Activated CD8-positive, alpha-beta memory T cell treated with anti-CD3 and anti-CD28 coated beads for 1 hour (primary cell): ENCODE measurements around the gene P3H4.
"Not testable (repeated sequence)": the region's sequence is repeated elsewhere in the genome, so short reads cannot be mapped to it uniquely, and the experiment has no call there.

Experiments
- DNase-seq, 2 donors: peaks; one replicate each; pipeline ENCODE4 v3.0.0-alpha.2; 2020; ENCODE audit warnings: low read depth in 1 of 2; ENCODE audit errors: extremely low read depth in 1 of 2

P3H4 gene, protein sequence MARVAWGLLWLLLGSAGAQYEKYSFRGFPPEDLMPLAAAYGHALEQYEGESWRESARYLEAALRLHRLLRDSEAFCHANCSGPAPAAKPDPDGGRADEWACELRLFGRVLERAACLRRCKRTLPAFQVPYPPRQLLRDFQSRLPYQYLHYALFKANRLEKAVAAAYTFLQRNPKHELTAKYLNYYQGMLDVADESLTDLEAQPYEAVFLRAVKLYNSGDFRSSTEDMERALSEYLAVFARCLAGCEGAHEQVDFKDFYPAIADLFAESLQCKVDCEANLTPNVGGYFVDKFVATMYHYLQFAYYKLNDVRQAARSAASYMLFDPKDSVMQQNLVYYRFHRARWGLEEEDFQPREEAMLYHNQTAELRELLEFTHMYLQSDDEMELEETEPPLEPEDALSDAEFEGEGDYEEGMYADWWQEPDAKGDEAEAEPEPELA

DNA sequence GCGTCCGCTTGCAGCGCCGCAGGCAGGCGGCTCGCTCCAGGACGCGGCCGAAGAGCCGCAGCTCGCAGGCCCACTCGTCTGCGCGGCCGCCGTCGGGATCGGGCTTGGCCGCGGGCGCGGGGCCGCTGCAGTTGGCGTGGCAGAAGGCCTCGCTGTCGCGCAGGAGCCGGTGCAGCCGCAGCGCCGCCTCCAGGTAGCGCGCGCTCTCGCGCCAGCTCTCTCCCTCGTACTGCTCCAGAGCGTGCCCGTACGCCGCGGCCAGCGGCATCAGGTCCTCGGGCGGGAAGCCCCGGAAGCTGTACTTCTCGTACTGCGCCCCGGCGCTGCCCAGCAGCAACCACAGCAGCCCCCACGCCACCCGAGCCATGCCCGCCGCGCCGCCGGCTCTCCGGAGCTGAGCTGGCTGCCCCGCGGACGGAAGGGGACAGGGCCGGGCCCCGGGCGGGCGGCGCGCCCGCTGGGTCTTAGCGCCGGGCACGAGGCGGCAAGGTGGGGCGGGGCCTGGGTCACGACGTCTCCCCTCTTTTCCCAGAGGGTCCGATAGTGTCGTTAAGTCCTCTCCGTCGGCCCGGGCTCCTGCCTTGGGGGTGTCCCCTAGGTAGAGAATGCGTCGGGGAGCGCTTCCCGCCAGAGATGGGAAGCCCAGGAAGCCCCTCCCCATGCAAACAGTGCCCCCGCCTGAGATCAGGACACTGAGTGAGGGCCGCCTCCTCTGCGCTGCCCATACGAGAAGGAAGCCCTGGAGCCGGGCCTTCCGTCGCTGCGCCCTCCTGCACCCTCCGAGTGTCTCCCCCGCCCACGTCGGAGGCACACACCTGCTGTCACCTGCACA lies at the start of gene P3H4:
TSS of gene P3H4 (minus strand) at position 401 of the 832 bp plus-strand sequence. CDS start at position 367, 34 bp downstream.
- DNase-seq: peak in 1 of 2 donors; percentile 64

DNA sequence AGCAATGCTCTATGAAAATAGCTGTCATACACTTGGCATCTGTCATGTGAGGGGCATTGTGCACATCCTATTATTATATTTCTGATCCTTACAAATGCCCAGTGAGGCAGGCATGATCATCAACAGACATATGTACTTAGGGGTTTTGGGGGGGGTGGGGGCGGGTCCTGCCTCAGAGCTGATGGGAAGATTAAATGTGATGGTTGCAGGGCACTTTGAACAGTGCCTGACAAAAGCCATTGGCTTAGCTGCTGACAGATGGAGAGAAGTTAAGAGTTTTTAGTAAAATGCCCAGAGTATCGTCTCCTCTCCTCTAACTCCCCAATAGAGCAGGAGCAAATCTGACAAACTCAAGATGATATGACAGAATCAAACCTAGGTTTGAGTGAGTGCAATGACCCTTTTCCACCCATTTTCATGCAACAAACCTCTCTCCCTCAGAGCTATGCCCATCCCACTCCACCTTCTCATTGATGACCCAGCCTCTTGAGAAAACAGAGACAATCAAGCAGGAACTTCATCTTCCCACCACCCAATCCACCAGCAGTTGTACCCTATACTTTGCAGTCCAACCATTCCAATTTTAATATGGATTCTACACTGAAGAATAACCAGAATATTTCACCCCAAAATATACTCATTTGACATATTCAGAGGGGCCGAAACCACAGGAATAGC lies 48.6 kb upstream of the P3H4 start:
- DNase-seq: no peak

DNA sequence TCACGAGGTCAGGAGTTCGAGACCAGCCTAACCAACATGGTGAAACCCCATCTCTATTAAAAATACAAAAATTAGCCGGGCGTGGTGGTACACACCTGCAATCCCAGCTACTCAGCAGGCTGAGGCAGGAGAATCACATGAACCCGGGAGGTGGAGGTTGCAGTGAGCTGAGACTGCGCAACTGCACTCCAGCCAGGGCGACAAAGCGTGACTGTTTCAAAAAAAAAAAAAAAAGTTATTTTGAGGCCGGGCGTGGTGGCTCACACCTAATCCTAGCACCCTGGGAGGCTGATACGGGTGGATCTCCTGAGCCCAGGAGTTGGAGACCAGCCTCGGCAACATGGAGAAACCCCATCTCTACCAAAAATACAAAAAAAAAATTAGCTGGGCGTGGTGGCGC lies 39.6 kb upstream of the P3H4 start:
- not testable (repeated sequence) for DNase-seq

DNA sequence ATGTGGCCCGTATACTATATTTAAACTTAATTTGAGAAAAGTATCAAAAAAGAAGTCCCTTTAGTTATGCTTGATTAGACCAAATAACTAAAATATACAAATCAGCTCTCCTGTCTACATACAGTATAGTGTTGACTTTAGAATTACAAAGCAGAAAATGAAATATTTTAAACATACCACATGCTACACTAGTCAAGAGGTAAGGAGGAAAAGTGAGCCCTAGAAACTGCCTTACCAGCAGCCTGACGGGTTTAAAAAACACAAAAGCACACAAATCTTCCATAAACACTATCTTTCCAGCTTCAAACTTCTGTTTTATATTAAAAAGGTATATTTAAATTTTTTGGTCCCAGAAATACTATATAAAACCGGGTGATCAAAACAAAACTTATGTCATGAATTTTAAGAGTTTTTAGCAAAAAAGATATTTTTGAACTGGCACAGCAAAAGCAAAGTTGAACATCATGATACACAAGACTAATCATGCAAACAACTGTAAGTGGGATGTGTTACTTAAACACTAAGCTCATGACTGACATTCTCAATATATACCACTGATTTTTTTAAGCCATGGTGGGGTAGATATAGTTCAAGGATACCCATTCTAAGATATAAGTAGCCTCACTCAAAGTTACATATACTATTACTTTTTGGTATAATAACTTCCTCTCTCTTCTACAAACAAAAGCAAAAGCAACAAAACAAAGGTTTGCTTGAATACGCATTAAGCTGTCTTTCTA lies 37.7 kb upstream of the P3H4 start:
- DNase-seq: no peak

DNA sequence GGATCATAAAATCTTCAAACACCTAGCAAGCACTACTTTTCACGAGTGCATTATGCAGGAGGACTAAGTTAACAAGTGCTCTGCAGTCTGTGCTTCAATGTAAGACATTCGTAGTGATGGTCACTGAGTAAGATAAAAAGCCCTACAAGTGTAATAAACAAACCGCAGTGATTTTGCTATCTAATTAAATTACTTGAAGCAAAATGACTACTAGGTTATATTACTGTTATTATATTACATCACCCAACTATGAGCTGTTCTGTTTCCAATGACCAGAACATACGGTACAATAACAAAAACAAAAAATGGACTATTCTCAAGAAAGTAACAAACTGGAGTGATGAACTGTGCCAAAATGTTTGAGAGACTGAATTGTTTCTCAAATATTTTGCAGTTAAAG lies 37.0 kb upstream of the P3H4 start:
- DNase-seq: no peak

DNA sequence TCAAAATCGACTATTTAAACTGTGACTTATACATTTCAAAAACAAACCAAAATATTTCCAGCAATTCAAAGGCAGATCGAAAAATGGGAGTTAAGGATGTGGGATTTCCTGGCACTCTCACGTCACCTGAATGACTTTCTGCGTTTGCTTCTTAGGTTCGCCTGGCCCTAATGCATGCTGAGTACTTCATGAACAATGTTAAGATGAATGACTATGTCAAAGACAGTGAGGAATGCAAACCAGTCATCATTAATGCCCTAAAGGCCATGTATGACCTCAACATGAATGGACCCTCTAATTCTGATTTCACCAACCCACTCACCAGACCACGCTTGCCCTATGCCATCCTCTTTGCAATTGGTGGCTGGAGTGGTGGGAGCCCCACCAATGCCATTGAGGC lies 33.2 kb upstream of the P3H4 start:
- no peak for DNase-seq

DNA sequence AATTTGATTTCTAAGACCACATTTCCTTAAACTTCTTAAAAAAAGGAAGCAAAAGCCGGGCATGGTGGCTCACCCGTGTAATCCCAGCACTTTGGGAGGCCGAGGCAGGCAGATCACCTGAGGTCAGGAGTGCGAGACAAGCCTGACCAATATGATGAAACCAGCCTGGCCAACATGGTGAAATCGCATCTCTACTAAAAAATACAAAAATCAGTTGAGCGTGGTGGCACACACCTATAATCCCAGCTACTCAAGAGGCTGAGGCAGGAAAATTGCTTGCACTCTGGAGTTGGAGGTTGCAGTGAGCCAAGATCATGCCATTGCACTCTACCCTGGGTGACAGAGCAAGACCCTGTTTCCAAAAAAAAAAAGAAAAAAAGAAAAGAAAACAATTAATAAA lies 29.0 kb upstream of the P3H4 start:
- DNase-seq: not testable (repeated sequence)

DNA sequence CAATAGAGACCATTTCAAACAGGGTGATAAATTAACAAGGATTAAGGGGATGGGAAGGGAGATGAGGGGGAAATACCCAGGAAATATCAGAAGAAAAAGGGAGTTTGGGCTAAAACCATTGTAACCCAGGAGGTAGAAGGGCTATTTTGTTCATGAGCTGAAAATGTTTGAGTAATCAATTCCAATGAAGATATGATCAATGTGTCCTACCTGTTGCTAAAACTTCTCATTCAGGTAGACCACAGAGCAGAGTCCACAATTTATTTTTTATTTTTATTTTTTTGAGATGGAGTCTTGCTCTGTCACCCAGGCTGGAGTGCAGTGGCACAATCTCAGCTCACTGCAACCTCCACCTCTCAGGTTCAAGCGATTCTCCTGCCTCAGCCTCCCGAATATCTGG lies 27.7 kb upstream of the P3H4 start:
- not testable (repeated sequence) for DNase-seq

DNA sequence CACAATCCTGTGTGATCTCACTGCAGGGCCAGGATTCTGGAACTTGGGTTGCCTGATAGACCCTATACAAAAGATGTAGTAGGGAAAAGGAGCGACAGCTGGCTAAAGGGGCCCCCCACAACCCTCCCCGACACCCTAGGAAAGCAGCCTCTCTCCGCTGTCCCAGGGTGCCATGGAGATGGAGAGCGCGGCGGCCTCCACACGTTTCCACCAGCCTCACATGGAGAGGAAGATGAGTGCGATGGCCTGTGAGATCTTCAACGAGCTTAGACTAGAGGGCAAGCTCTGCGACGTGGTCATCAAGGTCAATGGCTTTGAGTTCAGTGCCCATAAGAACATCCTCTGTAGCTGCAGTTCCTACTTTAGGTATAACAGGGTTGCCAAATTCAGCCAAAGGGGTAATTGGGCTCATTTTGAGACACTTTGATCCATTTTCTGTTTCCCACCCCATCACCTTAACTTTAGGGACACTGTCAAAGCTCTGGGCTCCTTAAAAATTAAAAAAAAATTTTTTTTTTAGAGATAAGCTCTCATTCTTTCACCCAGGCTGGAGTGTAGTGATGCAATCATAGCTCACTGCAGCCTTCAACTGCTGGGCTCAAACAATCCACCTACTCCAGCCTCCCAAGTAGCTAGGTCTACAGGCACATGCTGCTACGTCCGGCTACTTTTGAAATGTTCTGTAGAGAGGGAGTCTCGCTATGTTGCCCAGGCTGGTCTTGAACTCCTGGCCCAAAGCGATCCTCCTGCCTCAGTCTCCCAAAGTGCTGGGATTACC lies 26.2 kb upstream of the P3H4 start, which contains the start of gene KLHL10:
TSS of gene KLHL10 (plus strand) at position 65 of the 778 bp plus-strand sequence. CDS start at position 173, 108 bp downstream.
- no peak for DNase-seq

DNA sequence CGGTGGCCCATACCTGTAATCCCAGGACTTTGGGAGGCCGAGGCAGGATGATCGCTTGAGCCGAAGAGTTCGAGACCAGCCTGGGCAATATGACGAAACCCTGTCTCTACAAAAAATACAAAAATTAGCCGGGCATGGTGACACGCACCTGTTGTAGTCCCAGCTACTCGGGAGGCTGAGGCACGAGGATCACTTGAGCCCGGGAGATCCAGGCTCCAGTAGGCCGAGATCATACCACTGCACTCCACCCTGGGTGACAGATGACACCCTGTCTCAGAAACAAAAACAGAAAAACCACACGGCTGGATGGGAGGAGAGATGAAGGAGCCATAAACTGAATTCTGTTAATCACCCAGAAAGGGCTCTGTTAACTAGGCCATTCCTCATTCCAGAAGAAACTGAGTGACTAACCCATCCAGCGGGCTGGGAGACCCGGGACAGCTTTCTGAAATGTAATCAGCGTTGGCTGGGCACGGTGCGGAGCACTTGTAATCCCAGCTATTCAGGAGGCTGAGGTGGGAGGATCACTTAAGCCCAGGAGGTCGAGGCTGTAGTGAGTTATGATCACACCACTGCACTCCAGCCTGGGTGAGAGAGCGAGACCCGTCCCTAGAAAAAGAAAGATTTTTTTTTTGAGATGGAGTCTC lies 24.9 kb upstream of the P3H4 start:
- no peak for DNase-seq

DNA sequence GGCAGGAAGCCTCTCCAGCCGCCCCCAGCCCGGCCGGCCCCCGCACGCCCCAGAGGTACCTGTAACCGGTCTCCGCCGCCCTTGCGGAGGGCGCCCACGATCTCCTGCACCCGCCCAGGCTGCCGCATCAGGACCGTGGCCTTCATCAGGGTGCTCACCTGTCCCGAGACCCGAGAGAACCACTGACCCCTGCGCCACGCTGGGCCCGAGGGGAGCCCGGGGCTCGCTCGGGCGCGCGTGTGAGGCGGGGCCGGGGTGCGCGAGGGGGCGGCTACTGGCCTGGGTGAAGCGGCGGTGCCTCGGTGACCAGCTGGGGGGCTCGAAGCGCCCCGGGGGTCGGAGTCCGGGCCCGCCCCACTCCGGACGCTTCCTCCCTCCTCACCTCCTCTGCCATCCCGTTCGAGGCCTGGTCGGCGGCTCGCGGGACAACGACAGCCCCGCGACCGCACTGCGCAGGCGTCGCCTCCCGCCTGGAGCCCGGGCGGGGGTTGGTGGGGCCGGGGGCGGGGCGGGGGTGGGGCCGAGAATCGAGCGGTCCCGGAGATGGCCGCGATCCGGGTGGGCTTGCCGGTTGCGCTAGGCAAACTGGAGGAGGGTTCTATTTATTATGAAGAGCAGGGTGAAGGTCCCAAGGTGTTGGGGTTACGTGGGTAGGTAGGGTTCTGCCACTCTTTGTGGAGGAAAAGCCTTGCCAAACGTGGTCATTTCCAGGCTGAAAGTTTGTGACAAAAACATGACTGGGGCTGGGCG lies 24.2 kb upstream of the P3H4 start, which contains the start of gene NT5C3B:
TSS of gene NT5C3B (minus strand) at position 433 of the 750 bp plus-strand sequence. CDS start at position 394, 39 bp downstream.
- DNase-seq: peak in 1 of 2 donors; percentile 40

DNA sequence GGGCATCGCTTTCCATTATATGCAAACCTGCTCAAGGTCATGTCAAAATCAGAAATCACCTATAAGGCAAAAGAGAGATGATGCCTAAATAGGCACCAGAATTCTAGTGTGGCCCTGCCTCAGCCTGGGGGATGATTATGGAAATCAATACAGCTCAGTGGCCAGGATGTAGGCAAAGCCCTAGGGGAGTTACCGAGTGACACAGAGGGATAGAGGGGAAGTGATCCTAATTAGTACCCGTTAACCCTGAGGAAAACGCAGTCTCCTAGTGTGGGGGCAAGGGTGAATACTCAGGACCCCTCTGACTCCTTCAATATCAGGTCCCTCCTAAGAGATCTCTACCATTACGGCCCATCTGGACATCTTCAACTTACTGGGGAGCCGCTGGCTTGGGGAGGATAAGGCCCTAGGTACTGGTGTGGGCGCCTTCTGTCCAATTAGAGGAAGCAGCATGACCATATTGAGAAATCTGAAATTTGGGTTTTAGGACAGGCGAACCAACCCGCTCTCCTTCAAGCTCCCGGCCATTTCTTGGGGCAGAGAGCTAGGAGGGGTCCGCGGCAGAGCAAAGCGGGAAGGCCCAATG lies 23.6 kb upstream of the P3H4 start:
- no peak for DNase-seq

DNA sequence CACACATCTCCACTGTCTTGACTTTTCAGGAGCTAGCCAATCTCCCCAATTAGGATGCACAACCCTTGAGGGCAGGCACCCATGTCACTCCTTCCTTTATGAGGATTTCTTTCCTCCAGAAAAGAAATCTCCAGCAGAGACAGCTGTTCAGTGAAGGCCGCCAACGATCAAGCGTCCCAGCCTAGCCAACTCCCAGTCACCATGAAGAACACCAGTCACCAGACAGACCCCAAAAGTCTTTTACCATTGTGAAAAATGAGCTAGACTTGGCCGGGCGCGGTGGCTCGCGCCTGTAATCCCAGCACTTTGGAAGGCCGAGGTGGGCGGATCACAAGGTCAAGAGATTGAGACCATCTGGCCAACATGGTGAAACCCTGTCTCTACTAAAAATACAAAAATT lies 18.2 kb upstream of the P3H4 start:
- DNase-seq: not testable (repeated sequence)

DNA sequence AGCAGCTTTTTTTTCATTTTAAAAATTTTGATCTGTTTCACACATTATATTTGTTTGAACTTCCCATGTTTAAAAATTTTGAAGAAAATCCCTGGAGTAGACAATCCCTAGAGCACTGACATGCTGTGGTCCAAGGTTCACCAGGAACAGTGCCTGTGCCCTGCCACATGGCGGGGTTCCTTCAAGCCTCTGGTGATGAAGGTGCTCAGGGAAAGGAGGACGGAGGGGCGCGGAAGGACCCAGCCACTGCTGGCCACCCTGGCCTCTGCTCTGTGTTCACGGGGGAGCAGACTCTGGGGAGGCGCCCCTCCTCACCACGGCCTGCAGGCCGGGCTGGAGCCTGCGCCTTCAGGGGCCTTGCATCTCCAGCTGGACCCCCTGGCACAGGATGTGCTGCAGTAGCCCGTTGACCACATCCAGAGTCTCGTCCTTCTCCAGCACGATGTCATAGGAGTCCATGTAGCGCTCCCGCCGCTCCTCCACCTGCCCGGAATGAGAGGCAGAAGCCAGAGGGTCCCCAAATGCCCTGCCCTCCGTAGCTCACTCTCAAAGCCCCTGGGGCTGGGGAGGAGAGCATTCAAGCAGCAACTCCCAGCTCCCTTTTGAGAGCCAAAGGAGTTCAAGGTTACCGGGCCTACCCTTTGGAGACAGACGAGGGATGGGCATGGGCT lies 13.6 kb upstream of the P3H4 start:
- DNase-seq: no peak

DNA sequence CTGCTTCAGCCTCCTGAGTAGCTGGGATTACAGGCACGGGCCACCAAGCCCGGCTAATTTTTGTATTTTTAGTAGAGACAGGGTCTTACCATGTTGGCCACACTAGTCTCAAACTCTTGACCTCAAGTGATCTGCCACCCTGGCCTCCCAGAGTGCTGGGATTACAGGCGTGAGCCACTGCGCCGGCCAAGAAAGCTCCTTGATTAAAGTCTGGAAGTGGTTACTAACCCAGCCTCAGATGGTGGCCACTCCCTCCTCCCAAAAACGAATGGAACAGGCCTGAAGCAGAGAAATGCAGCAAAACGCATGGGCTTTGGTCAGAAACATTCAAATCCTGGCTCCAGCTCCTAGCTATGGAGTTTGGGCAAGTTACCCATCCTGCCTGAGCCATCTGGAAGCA lies 12.3 kb upstream of the P3H4 start:
- no peak for DNase-seq

DNA sequence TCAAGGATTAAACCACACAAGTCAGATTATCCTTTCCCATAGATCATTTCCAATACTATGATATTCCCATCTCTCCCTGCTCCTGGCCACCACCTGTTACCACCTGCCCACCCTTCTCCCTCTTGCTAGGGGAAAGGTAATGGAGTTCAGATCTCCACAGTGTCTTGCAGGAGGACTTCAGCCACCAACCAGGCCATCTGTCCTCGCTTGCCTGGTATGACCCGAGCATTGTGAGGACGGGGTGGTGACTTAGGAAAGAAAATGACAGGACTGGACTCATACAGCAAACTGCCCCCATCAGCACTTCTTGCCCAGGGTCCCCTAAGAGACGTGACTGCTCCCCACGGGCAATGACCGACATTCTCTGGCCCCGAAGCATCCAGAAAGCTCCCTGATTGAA lies 11.8 kb upstream of the P3H4 start:
- DNase-seq: no peak

DNA sequence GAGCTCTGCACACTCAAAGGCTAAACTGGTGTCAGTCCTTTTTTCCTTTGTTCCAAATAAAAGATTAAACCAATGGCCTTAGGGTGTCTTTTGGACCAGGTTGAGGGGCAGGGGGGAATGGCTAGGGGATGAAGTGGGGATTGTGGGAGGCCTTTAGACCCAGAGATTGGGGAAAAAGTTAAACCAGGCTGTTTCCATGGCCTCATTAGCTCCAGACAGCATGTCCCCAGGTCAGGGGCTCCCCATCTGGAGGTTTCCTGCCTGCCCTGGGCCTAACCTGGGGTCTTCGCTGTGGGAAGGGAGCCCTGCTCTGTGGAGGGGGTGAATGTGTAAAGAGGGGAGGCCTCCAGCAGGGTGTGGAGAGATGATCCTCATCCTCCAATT lies 11.4 kb upstream of the P3H4 start:
- no peak for DNase-seq
